HUDEP-2 (cell line): Measurements from ENCODE around the gene KCNMA1.

ENCODE experiments used
- DNase-seq, 76 experiments: peaks; one replicate each; lab custom pipeline; 2025; ENCODE audit not compliant: unreplicated experiment in 76 of 76; lab: John Stamatoyannopoulos, UW

The KCNMA1 gene

DNA sequence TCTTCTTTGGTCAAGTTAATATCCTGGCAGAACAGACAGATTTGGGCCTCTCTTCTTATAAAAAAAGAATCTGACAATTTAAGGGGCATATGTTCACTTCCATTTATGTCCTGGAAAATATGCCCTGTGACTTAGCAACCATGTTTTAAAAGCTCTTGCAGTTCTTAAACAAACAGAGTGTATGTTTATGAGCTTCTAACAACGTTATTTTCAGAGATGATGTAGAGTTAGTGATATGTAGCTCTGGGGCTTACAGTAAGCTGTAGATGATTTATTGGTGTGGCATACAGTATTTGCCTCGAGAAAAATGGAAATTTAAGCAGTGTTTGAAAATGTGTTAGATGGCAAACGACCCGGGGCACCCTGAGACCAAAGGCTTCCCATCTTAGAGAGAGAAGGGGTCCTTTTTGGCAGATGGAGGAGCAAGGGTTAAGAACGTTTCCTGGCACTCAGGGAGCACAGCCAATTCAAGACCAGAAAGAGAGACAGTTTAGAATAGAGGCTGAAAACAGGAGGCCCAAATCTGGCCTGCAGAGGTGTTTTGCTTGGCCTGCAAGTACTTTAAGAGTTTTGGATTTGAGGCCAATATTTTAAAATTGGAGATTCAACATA lies 397.5 kb downstream of the KCNMA1 start:
- no peak for DNase-seq

DNA sequence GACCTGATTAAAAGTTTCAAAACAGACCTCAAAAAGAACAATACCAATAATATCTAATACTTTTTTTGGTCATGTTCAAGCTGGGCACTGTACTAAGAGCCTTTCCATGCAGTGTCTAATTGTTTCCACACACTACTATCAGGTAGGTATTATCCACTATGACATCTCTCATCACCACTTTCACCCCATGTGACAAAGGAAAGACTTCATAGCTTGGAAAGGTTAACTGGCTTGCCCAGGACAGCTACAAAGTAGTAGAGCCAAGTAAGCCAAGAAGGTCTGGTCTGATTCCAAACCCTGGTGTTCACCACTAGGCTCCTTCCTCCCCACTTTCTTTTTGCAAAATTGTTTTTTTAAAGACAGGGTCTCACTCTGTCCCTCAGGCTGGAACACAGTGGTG lies 400.5 kb downstream of the KCNMA1 start:
- DNase-seq: no peak

DNA sequence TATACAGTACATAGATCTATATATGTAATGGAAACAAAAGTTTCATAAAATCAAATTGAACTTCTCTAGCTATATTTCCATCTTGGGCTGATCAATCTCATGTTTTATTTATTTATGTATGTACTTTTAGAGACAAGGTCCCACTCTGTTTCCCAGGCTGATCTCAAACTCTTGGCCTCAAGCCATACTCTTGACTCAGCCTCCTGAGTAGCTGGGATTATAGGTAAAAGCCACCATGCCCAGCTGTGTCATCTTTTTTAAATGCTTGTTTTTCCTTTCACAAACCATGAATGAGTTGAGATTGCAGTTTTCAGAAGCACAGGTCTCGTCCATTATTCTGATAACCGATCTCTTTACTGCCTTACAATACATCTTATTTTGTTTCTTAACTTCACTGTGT lies 400.9 kb downstream of the KCNMA1 start:
- DNase-seq: no peak

DNA sequence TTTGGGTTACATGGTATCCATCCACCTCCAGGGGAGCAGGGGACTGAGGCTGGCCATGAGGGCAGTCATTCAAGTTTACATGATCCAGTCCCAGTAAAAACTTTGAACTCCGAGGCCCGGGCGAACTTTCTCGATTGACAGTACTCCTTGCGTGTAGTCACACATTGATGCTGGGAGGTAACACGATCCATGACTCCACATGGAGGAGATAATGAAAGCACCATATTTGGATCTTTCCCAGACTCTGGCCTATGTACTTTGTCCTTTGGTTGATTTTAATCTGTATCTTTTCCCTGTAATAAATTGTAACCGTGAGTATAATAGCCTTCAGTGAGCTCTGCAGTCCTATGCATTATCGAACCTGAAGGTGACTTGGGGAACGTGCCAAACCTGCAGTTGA lies 401.6 kb downstream of the KCNMA1 start:
- DNase-seq: no peak

DNA sequence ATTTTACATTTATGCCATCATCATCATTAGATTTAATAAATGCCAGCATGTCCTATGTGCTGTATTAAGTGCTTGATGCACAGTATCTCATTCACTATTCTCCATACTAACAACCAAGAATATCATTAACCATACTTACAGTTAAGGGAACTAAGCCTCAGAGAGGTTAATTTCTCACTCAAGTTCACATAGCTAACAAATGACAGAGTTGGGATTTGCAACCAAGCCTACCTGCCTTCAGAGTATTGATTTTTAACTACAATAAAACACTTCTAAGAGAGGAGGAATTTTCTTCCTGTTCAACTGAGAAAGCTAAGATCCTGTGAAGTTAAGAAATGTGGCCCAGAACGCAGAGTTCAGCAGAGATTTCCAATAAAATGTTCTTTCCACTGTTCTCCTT lies 403.0 kb downstream of the KCNMA1 start:
- no peak for DNase-seq

DNA sequence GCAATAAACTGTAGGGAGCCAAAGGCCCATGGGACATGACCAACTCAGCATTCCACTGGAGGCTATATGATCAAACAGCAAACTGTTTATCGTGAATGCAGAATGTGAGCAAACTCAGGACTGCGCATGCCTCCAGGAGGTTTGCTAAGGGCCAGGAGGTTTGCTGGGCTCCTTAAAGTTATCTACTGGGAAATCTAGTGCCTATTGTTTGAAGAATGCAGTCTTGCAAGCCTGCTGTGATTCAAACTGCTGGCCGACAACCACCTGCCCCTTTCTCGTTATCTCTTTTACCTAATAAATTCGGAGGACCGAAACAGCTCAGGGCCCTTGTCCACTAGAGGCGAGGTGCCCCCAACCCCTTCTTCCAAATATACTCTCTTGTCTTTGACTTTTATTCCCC lies 404.1 kb downstream of the KCNMA1 start:
- no peak for DNase-seq

DNA sequence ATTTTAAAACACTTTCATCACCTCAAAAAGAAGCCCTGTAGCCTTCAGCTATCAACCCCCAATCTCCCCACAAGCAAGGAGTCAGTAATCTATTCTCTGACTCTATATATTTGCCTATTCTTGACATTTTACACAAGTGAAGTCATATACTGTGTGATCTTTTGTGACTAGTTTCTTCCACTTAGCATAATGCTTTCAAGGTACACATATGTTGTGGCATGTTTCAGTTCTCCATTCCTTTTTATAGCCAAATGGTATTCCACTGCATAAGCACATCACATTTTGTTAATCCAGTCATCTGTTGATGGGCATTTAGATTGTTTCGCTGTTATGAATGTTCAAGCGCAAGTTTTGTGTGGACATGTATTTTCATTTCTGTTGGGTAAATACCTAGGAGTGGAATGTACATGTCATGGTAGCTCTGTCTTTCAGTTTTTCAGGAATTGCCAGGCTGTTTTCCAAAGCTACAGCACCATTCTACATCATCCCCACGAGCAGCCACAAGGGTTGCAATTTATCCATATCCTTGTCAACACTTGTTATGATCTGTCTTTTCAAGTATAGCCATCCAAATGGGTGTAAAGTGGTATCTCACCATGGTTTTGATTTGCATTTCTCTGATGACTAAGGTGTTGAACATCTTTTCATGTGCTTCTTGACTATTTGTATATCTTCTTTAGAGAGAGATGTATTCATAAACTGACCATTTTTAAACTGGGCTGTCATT lies 405.6 kb downstream of the KCNMA1 start:
- DNase-seq: no peak

DNA sequence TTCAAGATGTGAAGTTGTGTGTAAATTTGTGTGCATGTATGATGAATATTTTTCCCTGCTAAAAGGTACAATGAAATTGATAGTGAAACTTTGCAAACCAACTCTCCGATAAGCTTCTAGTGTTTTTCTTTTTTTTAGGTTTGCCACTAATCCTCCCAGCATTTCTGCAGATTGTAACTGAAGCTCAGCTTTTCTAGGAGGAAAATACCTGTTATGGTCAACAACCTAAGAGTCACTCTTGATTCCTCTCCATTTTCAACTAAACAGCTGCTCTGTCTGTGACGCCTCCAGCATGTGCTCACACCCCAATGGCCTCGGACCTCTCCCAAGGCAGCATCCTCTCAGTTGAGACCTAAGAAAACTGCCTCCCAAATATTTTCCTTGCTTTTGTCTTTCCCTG lies 406.2 kb downstream of the KCNMA1 start:
- DNase-seq: no peak

DNA sequence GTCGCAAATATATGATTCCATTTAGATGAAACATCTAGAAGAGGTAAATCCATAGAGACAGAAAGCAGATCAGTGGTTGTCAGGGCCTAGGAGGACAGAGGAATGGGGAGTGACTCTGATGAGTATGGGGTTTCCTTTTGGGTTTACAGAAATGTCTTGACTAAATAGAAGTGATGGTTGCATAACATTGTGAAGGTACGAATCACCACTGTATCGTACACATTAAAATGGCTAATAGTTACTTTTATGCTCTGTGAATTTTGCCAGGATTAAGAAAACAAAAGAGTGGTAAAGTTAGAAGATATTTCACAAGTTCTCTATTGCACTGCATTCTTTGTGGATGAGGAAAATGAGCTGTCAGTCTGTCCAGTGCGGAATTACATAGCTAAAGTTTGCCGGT lies 407.4 kb downstream of the KCNMA1 start:
- no peak for DNase-seq

DNA sequence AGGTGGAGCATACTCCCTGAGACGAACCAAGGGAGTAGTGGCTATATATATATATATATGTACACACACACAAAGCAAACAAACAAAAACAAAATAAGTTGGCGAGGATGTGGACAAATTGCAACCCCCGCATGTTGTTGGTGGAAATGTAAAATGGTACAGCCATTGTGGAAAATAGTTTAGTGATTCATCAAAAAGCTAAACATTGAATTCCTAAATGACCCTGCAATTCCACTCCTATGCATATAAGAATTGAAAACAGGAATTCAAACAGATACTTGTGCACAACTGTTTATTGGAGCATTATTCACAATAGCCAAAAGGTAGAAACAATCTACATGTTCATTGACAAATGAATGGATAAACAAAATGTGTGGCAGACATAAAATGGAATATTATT lies 407.9 kb downstream of the KCNMA1 start:
- DNase-seq: no peak

DNA sequence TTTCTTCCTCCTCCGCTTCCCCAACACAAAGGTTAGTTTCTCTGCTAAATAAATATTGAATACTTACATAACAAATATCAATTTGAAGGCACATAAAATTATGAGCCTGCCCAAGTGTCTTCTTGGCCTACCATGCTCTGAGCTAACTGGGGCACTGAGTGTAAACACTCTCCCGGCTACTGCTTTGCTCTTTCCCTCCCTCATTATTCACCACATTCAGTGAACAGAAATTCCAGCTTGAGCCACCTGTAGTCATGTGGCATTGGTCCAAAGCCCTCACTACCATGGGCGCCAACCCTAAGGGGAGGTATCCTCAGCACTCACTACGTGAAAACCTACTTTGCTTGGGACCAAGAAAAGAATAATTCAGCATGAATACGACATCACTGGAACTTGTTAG lies 409.0 kb downstream of the KCNMA1 start:
- DNase-seq: no peak

DNA sequence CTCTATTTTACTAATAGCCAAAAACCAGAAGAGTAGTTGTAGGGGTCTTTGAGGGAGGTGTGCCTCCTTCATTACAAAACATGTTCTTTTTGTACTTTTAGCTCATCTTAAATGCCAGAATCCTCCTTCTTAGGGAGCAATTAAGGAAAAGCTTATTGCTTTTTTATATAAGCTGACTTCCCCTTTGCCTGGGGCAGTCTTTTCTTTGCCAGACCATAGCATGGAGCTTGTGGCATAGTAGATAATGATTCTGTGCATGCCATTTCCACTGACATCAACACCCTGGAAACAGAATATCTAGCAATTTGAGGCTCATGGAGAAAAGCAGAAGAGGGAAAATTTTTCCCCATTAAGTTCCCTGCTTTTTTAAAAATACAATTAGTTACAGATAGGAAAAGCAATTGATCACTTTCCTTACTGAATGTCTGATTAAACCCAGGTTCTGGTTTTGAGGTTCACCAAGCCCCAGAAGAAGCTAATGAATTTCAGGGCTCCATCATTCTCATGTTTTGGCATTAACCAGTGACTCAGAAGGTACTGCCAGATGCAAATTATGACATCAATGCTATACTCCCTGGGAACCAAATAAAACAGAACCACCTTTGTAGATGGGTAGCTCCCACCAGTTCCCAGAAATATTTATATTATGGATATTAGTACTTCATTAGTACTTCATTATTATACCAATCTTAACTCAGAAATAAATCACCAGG lies 410.6 kb downstream of the KCNMA1 start:
- DNase-seq: no peak

DNA sequence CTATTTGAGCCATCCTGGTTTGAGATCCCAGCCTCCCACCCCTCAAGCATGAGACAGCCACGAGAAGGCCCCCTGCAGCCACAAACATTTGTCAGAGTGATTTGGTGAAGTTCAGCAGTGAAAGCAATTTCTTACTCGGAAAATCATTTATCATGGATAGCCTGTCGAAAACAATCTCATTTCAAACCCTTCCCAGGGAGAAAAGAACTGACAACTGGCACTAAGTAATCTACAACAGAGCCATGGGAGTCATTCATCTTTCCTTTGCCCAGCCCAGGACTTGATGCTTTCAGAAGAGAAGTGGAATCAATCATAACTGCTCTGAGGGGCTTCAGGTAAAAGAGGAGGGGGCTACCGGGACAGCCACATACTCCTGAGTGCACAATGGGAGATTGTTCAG lies 411.2 kb downstream of the KCNMA1 start:
- DNase-seq: no peak

DNA sequence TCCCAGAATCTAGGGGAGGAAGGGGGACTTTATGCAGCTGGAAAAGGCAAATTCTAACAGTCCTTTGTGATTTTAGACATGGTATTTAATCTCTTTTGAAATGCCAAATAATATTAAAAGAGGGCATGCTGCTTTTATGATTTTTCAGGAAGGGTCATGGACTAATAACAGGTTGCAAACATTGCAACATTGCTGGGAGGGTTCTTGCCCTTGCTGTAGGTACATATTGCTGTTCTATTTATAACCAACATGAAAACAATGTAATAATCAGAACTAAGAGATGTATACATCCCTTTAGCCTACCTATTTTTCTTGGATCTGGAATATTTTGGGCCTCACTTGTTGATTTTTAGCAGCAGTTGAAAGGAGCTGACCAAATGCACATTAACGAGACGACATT lies 411.6 kb downstream of the KCNMA1 start:
- no peak for DNase-seq

DNA sequence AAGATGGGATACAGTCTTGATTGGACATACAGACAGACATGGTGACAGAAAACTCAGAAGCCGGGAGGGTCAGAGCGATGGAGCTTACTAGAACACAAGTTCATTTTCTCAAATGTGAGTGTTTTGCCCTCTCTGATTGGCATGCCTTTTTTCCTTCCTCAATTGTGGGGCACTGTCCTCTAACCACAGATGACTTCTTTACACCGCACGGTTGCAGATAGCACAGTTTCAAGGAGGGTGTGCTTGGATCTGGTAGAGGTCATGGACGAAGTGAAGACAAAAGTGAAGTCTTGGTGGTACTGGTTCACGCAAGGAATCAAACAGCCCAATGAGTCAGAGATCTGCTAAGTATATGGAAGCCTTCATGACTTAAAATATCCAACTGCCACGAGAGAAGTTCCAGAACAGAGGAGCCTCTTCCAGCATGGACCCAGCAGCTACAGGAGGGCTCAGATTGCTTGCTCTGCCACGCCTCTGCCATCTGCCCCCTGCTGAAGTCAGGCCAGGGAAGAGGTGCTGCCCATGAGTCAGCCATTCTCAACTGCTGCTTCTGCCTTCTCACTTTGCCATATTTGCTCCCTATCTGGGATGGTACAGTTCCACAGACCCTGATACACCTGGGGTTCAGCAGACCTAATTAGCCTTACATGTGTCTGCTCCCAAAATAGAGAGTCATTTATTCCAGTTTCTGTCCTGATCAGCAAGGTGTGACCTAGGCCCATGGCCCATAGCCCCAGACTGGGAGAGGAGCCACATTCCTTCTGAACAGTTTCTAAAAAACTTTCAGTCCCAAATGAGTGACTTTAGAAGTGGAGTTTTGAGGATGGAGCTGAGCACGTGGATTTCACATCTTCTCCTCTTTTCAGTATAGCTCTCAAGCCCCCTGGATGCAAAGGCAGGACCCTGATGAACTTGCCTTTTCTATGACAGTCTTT lies 413.8 kb downstream of the KCNMA1 start:
- no peak for DNase-seq

DNA sequence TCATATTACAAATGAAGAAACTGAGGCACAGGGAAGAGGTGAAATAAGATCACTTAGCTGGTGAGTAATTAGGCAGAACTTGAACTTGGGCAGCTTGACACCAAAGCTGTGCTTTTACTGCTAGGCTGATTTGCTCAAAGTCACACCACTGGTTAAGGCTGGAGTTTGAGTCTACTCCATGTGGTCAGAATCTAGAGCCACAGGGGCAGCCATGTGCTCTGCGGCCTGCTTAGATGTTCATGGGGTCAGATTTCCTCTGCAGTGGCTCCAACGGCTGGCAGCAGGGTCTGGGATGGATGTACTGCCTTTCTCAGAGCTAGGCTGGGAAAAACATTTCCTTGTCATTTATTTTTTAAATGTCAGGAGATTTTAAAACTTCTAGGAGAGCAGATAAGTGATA lies 417.5 kb downstream of the KCNMA1 start:
- DNase-seq: no peak

DNA sequence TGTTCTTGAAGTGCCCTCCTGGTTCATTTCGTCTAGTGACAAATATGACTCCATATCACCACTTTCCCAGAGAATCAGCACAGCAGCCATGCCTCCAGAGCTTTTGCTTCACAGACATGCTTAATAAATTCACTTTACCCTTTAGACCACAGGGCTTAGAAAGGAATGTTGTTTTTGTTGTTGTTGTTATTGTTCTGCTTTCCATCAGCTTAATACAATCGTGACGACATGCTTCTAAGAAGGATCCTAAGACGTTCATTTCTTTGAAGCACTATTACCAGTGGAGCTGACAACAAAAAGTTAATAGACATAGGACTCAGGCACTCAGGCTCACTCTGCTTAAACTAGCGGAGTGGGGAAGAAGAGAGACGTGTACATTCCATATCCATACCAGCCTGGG lies 418.6 kb downstream of the KCNMA1 start:
- no peak for DNase-seq

DNA sequence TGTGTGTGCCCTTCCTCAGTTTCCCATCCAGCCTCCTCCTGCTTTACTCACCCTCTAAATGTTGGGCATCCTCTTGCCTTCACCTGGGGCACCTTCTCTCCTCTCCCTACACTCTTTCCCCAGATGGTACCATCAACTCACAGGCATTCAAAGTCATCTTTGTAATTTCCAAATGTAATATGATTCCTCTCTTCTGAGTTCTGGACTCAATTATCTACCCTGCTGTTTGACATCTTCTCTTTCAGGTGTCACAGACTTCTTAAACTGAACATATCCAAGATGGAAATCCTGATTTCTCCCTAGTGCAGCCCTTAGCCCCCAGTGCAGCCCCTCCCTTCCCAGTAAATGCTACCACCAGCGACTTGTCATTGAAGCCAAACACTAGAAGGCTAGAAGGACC lies 422.8 kb downstream of the KCNMA1 start:
- no peak for DNase-seq

DNA sequence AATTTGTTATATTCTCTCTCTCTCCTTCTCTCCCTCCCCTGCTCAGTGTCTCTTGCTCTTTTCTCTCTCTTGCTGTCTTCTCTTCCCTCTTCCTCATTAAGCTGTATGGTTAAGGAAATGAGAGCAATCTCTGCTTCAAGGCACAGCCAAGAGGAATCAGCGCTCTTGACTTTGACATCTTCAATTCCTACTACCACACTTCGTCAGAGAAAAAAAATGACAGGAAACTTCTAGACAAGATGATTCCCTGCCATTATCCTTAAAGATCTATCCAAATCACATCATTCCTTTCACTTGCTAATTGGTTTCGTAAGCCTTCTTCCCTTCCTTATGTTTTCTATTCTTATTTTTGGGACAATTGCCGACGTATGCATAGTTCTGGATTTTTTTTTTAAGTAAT lies 425.0 kb downstream of the KCNMA1 start:
- no peak for DNase-seq

DNA sequence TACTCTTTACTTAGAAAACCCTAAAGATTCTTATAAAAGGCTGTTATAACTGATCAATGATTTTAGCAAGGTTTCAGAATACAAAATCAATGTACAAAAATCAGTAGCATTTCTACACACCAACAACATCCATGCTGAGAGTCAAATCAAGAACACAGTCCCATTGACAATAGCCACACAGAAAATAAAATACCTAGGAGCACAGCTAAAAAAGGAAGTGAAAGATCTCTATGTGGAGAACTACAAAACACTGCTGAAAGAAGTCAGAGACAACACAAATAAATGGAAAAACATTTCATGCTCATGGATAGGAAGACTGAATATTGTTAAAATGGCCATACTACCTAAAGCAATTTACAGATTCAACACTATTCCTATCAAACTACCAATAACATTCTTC lies 427.0 kb downstream of the KCNMA1 start:
- DNase-seq: no peak

DNA sequence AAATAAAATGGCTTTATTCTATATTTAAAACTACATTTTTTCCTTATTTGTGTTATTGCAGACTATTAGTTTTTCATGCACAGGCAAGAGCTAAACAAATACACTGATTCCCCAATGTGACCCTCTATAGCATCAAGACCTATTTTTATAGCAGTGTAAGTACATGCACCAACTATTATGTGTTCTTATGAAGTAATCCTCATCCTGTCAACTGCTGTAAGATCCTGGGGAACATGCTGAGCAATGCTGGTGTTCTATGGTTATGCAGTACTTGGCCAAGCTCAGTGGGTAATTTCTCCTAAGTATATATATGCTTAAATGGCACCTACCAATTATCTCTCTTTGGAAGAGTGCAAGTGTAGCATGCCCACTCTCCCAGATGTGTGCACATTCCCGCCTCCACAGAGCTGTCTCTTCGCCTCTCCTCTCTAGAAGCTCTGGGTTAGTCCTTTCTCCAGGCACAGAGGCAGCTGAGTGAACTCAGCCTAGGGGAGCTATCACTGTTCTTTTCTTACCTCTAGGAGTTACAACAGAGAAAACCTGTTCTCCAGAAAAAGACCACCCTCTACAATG lies 428.8 kb downstream of the KCNMA1 start:
- DNase-seq: no peak
